ENCODE measurements around the gene TMEM131L. TPM values are rescaled to one million over a fixed set of nuclear protein-coding genes. Genes with fewer than 3 reads are reported as not detected.
"Not testable (repeated sequence)": the region's sequence is repeated elsewhere in the genome, so short reads cannot be mapped to it uniquely, and the experiment has no call there.

TMEM131L gene
- total and polyA plus RNA-seq, 8 donors = 2.4 to 40.0 (median 13.6) TPM

GRCh38 chr4:153545822-153546221 is 79.7 kb downstream of the TMEM131L start:
- no peak overlapping the region for H3K4me3 ChIP-seq
- peaks cover 0 to 1% (median 0%) of the 10 kb centered on the region in 4 donors for H3K36me3 ChIP-seq
- H3K9me3 ChIP-seq = no peaks in the 10 kb centered on the region
- H3K4me1 ChIP-seq = peaks cover 0 to 22% (median 0%) of the 10 kb centered on the region in 4 donors
- no peaks in the 10 kb centered on the region for H3K27me3 ChIP-seq
- DNase-seq = no peak
- intact Hi-C loops (cut with DNase I; ENCODE audit: low total_unique reads) = no loop called here
- 84 to 96% (median 89%) methylated on average over 8 of the region's 8 CpGs for whole genome bisulfite sequencing, 5 donors
- no peak for TF ChIP-seq POLR2A (IDR thresholded peaks at IDR 0.05)
- no peak for TF ChIP-seq CTCF (IDR thresholded peaks at IDR 0.05)
- TF ChIP-seq POLR2AphosphoS5 (IDR thresholded peaks at IDR 0.05) = no peak
- TF ChIP-seq EP300 (IDR thresholded peaks at IDR 0.05) = no peak
- no peak overlapping the region for H3K27ac ChIP-seq

- intact Hi-C loops (cut with DNase I; ENCODE audit: low total_unique reads) = no loop called here
- 84 to 96% (median 94%) methylated on average over 3 of the region's 3 CpGs for WGBS, 5 donors
- Histone ChIP-seq H3K4me1 (peaks cover 0 to 22% (median 0%) of the 10 kb centered on the region in 4 donors), H3K4me3 (no peak overlapping the region), H3K36me3 (peaks cover 0 to 6% (median 2%) of the 10 kb centered on the region in 4 donors), H3K27me3 (no peaks in the 10 kb centered on the region), H3K9me3 (no peaks in the 10 kb centered on the region), H3K27ac (no peak overlapping the region)
- TF ChIP-seq CTCF (IDR thresholded peaks at IDR 0.05) (no peak), POLR2AphosphoS5 (IDR thresholded peaks at IDR 0.05) (no peak), EP300 (IDR thresholded peaks at IDR 0.05) (no peak), POLR2A (IDR thresholded peaks at IDR 0.05) (no peak)
- DNase-seq = no peak
Measured at GRCh38 chr4:153546280-153546679, 80.1 kb downstream of the TMEM131L start.

GRCh38 chr4:153547520-153547919 is 81.4 kb downstream of the TMEM131L start:
- Histone ChIP-seq H3K36me3 (peaks cover 0 to 6% (median 2%) of the 10 kb centered on the region in 4 donors), H3K9me3 (no peaks in the 10 kb centered on the region), H3K4me1 (peaks cover 0 to 16% (median 0%) of the 10 kb centered on the region in 4 donors), H3K27me3 (no peaks in the 10 kb centered on the region), H3K4me3 (no peak overlapping the region), H3K27ac (no peak overlapping the region)
- intact Hi-C loops (cut with DNase I; ENCODE audit: low total_unique reads) = no loop called here
- no peak for DNase-seq
- no peak for TF ChIP-seq POLR2A (IDR thresholded peaks at IDR 0.05)
- no peak for TF ChIP-seq POLR2AphosphoS5 (IDR thresholded peaks at IDR 0.05)
- TF ChIP-seq EP300 (IDR thresholded peaks at IDR 0.05) = no peak
- TF ChIP-seq CTCF (IDR thresholded peaks at IDR 0.05) = no peak
- 74 to 91% (median 85%) methylated on average over 5 of the region's 5 CpGs for WGBS, 5 donors

- H3K9me3 ChIP-seq; DNase-seq; H3K27ac ChIP-seq; H3K36me3 ChIP-seq; intact Hi-C loops (cut with DNase I; ENCODE audit: low total_unique reads); H3K27me3 ChIP-seq; H3K4me3 ChIP-seq: not testable (repeated sequence)
- WGBS, 5 donors = 94 to 97% (median 95%) methylated on average over 3 of the region's 3 CpGs
- peaks cover 0 to 12% (median 2%) of the 10 kb centered on the region in 4 donors for H3K4me1 ChIP-seq
Measured at GRCh38 chr4:153548907-153549306, 82.7 kb downstream of the TMEM131L start.

- no peak for TF ChIP-seq CTCF (IDR thresholded peaks at IDR 0.05)
- no peak for TF ChIP-seq EP300 (IDR thresholded peaks at IDR 0.05)
- no peak for TF ChIP-seq POLR2AphosphoS5 (IDR thresholded peaks at IDR 0.05)
- TF ChIP-seq POLR2A (IDR thresholded peaks at IDR 0.05) = no peak
- no peak for DNase-seq
- no peak overlapping the region for H3K4me3 ChIP-seq
- peaks cover 0 to 6% (median 2%) of the 10 kb centered on the region in 4 donors for H3K36me3 ChIP-seq
- WGBS, 5 donors = 64 to 90% (median 85%) methylated on average over 1 of the region's 1 CpG
- H3K27ac ChIP-seq = no peak overlapping the region
- H3K27me3 ChIP-seq = no peaks in the 10 kb centered on the region
- H3K9me3 ChIP-seq = no peaks in the 10 kb centered on the region
- intact Hi-C loops (cut with DNase I; ENCODE audit: low total_unique reads) = no loop called here
- H3K4me1 ChIP-seq = peaks cover 0 to 15% (median 4%) of the 10 kb centered on the region in 4 donors
Measured at GRCh38 chr4:153549405-153549804, 83.2 kb downstream of the TMEM131L start.
